Thyroid gland (tissue), 4 donors: ENCODE data around the gene HOXD10.

Source experiments
- POLR2A ChIP-seq, 2 donors: fragments of 450-650 bp; IDR thresholded peaks; one replicate each; pipeline ENCODE4 v1.6.1; 2017; ENCODE audit warnings: antibody characterized with exemption in 2 of 2, mild to moderate bottlenecking in 2 of 2, moderate library complexity in 1 of 2
- TF ChIP-seq, protein P1 (sequence below), 6 experiments: fragments of 200-600 bp in 3 of 6; fragments of 450-650 bp in 3 of 6; sonication (generic) in 3 of 6; IDR thresholded peaks; one replicate each; pipeline ENCODE4 v1.5.1; 2016 to 2019; ENCODE audit warnings: antibody characterized with exemption in 6 of 6, mild to moderate bottlenecking in 2 of 6, inconsistent platforms in 1 of 6, moderate library complexity in 1 of 6

DNA sequence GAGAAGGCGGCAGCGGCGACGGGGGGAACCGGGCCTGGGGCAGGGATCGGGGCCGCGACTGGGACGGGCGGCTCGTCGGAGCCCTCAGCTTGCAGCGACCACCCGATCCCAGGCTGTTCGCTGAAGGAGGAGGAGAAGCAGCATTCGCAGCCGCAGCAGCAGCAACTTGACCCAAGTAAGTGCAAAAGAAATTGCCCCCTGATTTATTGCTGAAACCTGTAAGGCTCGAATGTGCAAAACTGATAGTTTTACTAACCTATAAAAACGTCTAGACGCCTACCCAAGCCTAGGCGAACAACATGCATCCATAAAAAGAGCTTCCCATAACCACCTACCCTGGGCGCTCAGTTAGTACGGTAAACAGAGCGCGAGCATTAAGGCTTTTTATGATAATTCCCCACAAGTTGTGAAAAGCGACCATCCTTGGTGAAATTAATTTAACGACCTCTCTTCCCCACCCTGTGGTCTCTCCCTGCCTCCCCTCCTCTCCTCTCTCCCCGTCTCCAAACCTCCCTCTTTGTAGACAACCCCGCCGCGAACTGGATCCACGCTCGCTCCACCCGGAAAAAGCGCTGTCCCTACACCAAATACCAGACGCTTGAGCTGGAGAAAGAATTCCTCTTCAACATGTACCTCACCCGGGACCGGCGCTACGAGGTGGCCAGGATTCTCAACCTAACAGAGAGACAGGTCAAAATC is 7.0 kb downstream of the HOXD10 start:
- TF ChIP-seq, protein P1, sequence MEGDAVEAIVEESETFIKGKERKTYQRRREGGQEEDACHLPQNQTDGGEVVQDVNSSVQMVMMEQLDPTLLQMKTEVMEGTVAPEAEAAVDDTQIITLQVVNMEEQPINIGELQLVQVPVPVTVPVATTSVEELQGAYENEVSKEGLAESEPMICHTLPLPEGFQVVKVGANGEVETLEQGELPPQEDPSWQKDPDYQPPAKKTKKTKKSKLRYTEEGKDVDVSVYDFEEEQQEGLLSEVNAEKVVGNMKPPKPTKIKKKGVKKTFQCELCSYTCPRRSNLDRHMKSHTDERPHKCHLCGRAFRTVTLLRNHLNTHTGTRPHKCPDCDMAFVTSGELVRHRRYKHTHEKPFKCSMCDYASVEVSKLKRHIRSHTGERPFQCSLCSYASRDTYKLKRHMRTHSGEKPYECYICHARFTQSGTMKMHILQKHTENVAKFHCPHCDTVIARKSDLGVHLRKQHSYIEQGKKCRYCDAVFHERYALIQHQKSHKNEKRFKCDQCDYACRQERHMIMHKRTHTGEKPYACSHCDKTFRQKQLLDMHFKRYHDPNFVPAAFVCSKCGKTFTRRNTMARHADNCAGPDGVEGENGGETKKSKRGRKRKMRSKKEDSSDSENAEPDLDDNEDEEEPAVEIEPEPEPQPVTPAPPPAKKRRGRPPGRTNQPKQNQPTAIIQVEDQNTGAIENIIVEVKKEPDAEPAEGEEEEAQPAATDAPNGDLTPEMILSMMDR (IDR thresholded peaks at IDR 0.05), result no peak
- TF ChIP-seq POLR2A (IDR thresholded peaks at IDR 0.05), result no peak
